HG03442 (cell line): Measurements from ENCODE around the gene NME7.

Experiments used
- ATAC-seq: cut with Tn5 transposase; IDR thresholded peaks from one replicate; pipeline ENCODE4 v1.9.1; 2021; ENCODE audit warnings: mild to moderate bottlenecking, moderate library complexity; ENCODE audit not compliant: unreplicated experiment

The NME7 gene

GRCh38 chr1:169160845-169161495 lies 206.6 kb downstream of the NME7 start:
- ATAC-seq = no peak

DNA sequence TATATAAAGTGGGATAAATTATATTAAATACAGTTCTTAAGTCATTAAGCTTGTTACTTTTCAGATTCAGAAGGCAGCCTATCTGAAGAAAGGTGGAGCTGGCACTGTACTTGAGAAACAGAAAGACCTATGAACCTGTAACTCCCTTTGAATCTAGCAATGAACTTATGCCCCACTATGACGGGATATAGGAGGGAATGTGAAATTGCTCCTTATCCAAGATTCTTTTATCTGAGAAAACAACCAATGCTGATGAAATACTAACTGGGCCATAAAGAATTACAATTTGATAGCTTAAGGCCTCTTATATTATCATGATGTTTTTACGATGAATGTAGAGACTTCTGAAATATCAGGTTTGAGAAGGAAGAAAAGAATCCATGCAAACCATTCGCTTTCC lies 211.0 kb downstream of the NME7 start:
- ATAC-seq = no peak

GRCh38 chr1:169155675-169156074 lies 211.9 kb downstream of the NME7 start:
- ATAC-seq = no peak

DNA sequence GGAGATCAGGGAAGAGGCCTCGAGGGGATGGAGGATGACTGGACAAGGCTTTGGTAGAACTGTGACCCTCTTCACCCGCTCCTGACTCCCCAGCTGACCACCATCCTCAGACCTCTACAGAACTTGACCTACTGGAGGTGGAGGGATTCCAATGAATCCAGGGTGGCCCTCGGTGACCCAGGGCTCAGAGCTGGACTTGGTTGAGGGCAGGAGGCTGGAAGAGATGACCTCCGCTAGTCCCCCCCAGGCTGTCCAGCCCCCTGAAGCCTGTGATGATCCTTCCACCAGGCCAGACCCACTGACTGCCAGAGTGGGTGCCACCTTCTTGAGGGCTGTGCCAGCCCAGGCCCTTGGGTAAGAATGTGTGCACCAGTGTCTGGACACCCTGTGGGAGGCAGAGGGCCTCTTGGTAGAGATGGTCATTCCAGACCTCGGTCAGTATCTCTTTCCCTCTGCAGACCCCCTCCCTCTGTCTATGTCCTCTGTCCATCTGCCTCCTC lies 216.2 kb downstream of the NME7 start:
- ATAC-seq = no peak

- ATAC-seq = no peak
These were observed 216.8 kb downstream of the NME7 start for GRCh38 chr1:169150641-169151337.

DNA sequence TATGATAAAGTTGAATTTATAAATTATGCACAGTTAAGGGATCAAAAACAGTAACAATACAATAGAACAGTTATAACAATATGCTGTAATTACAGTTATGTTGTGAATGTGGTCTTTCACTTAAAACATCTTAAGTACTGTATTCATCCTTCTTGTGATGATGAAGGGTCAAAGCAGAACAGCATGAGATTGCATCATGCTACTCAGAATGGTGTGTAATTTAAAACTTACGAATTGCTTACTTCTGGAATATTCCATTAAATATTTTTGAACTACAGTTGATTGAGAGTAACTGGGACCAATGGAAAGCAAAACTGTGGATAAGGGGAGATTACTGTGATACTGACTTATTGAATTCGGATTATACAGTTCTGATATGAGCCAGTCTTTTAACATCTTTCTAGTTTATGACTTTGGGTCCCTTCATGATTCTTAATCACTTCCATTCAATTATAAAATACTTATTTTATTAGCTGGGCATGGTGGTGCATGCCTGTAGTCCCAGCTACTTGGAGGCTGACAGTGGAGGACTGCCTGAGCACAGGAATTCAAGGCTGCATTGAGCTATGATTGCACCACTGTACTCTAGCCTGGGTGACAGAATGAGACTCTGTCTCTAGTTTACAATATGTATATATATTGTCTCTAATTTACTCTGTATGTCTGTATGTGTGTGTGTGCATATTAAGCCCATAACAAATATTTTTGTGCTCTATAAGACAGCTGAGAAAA lies 217.9 kb downstream of the NME7 start:
- no peak for ATAC-seq

GRCh38 chr1:169148472-169149252 lies 218.9 kb downstream of the NME7 start:
- ATAC-seq = no peak

DNA sequence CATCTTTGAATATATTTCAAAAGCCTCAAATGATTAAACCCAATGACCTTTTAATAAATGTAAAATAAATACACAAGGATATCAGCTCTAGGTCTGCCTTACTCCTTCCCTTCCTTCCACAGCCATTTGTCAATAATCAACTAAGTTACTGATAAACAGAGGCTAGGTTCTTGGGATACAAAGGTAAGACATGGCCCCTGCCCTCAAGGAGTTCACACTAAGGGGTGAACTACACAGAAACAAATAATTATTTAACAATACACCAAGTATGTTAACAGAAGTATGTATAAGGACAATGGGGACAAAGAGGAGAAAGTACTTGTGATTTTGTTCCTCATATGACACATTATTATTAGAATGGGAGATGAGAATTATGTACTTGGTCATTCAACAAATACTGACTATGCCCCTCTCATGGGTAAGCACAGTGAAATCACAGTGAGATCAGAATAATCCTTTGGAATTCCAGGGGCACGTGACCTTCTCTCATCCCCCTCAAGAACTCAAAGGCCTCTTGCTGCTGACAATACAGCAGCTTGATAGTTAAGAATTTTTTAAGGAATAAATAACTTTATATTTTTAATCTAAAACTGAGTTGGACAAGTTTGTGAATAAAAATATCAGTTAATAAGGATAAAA lies 220.9 kb downstream of the NME7 start:
- ATAC-seq = no peak

DNA sequence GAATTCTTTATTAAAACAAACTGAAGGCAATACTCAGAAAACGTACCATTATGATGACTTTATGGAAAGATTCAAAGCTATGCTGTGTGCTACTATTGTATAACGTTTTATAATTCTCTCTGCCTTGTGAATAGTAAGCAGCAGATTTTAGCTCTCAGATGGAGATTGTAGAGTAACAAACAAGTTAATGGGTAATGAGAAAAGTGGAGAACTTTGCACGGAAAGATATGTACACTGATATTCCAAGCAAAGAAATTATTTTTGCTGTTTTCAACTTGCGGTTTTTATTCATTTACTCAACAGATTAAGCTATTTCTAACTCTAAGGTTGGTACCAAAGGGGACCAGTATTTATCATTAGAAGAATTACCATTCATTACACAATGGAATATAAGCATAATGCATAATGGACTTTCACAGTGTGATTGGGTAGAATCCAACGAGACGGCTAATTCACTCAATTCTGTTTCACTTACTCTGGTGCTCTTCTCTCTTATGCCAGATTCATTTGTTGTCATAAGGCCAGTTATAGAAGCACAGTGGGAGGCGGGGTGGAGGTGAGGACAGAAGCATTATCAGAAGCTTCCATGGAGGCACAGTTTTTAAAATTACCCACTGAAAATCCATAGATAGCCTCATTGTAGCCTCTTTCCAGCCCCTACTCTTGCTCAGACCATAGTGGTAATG lies 222.5 kb downstream of the NME7 start:
- ATAC-seq = no peak

DNA sequence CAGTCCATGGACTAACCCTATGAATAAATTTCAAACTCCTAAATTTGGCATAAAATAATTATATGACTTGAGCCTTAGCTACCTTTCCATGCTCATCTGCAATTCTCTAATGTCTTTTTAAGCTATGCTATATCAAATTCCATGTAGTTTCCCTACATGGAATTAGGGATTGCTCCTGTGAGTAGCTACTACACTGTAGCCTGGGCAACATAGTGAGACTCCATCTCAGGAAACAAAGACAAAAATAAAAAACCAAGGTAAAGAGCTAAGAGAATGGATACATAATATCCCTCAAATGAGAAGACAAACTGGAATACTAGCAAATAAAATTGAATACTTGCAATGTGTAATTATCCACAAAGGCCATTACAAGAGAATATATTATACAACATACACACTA lies 223.6 kb downstream of the NME7 start:
- no peak for ATAC-seq

DNA sequence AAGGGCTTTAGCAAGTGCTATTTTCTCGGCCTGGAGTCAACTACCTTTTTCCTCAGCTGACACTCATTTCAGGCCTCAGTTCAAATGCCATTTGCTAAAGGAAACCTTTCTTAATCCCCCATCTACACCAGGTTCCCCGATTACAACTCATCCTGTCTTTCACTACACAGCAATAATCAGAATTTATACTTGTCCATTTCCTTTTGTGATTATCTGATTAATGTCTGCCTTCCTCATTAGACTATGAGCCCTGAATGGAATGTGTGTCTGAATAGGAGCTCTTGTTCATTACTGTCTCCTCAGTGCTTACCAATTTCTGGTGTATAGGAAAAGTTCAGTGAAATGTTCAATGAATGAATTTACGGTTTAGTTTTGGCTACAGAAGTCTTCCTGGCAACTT lies 224.3 kb downstream of the NME7 start:
- no peak for ATAC-seq

- no peak for ATAC-seq
These were observed 225.5 kb downstream of the NME7 start for GRCh38 chr1:169142129-169142528.

DNA sequence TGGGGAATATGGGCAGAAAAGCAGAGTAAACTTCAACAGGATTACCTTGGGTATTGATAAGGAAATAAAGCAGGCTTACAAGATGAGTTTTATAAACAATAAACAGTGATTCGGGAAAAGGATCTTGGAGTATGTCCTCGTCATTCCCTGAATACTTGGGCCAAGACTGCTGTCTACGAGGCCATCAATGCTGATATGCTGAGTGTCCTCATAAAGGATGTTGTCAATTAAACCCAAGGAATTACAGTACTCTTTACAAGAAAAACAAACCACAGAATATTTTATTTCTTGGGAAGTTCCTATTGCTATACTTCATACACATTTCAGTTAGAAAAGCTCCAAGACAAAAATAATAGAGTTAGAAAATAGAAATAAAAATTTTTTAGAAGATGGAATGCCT lies 226.2 kb downstream of the NME7 start:
- ATAC-seq = no peak

GRCh38 chr1:169138866-169139670 lies 228.5 kb downstream of the NME7 start:
- peak; percentile 97 for ATAC-seq

GRCh38 chr1:169137357-169137756 lies 230.2 kb downstream of the NME7 start:
- no peak for ATAC-seq

GRCh38 chr1:169133801-169134502 lies 233.6 kb downstream of the NME7 start:
- ATAC-seq = no peak

GRCh38 chr1:169133228-169133576 lies 234.4 kb downstream of the NME7 start:
- no peak for ATAC-seq

- no peak for ATAC-seq
These were observed 234.9 kb downstream of the NME7 start for GRCh38 chr1:169132512-169133227.
